Lung (tissue), 12 donors: ENCODE measurements around the gene PLEKHD1. TPM values are rescaled to one million over a fixed set of nuclear protein-coding genes. Genes with fewer than 3 reads are reported as not detected.

Source experiments
- ATAC-seq: fragments of 200-7000 bp; cut with Tn5 transposase; one replicate; pipeline ENCODE4 v1.9.1; 2020; ENCODE audit warnings: moderate number of reproducible peaks; ENCODE audit not compliant: insufficient read depth, low FRiP score
- DNase-seq, 3 donors: peaks; one replicate each; pipeline ENCODE4 v3.0.0-alpha.2; 2013 to 2017
- H3K27ac ChIP-seq, 2 donors: one replicate each; pipeline ENCODE4 v1.5.1; 2013; ENCODE audit warnings: mild to moderate bottlenecking in 2 of 2, moderate library complexity in 2 of 2, control low read depth in 1 of 2, inconsistent platforms in 1 of 2, low read depth in 1 of 2, low read length in 1 of 2
- H3K27me3 ChIP-seq, 3 donors: one replicate each; pipeline ENCODE4 v1.5.1; 2013; ENCODE audit warnings: low read length in 2 of 3; ENCODE audit not compliant: control insufficient read depth in 3 of 3, insufficient read depth in 3 of 3
- H3K36me3 ChIP-seq, 4 donors: one replicate each; pipeline ENCODE4 v1.5.1; 2013; ENCODE audit warnings: low read length in 4 of 4, mild to moderate bottlenecking in 1 of 4, moderate library complexity in 1 of 4; ENCODE audit not compliant: control insufficient read depth in 4 of 4, insufficient read depth in 4 of 4
- H3K4me1 ChIP-seq, 5 donors: one replicate each; pipeline ENCODE4 v1.5.1; 2013; ENCODE audit warnings: low read length in 5 of 5, mild to moderate bottlenecking in 2 of 5, moderate library complexity in 1 of 5; ENCODE audit not compliant: control insufficient read depth in 5 of 5, insufficient read depth in 5 of 5
- H3K4me3 ChIP-seq: one replicate; pipeline ENCODE4 v1.5.1; 2013; ENCODE audit warnings: mild to moderate bottlenecking, control low read depth, moderate library complexity
- H3K9ac ChIP-seq, 2 donors: one replicate each; pipeline ENCODE4 v1.5.1; 2013; ENCODE audit warnings: low read length in 2 of 2, control low read depth in 1 of 2; ENCODE audit not compliant: insufficient read depth in 1 of 2
- H3K9me3 ChIP-seq, 4 donors: one replicate each; pipeline ENCODE4 v1.5.1; 2013; ENCODE audit warnings: low read length in 3 of 4, mild to moderate bottlenecking in 1 of 4, moderate library complexity in 1 of 4; ENCODE audit not compliant: control insufficient read depth in 4 of 4, insufficient read depth in 3 of 4
- CTCF ChIP-seq: IDR thresholded peaks from 2 replicates; pipeline ENCODE4 v1.5.1; 2012; ENCODE audit warnings: mild to moderate bottlenecking; ENCODE audit errors: control extremely low read depth, extremely low read depth
- WGBS, 2 donors: extraction: QIAGEN DNeasy Blood & Tissue Kit; methylation state at CpG; one replicate each; pipeline ENCODE4 v1.1.7; 2013; 5-methylcytosine and 5-hydroxymethylcytosine counted together
- polyA plus RNA-seq, 2 donors: library from polyadenylated mRNA; stranded (reverse); fragments of 200-250 nt; gene quantifications; one replicate each; pipeline ENCODE4 v1.2.1, GENCODE V29; 2013
- total RNA-seq, 2 donors: library from RNA; depleted of rRNA in 1 of 2; stranded (reverse); fragments of >200 nt in 1 of 2; gene quantifications; one replicate each; pipeline ENCODE4 v1.2.1, GENCODE V29; 2014 to 2021
- donor health status: control.
- donor health status: control.
- donor health status: Bipolar disorder and iron deficiency.
- donor health status: healthy.
- donor health status: DM: yes; HTN: yes; CAD: no.

The PLEKHD1 gene
- total and polyA plus RNA-seq, 4 donors: 0.11 to 0.83 (median 0.33) TPM; not detected in 1

DNA sequence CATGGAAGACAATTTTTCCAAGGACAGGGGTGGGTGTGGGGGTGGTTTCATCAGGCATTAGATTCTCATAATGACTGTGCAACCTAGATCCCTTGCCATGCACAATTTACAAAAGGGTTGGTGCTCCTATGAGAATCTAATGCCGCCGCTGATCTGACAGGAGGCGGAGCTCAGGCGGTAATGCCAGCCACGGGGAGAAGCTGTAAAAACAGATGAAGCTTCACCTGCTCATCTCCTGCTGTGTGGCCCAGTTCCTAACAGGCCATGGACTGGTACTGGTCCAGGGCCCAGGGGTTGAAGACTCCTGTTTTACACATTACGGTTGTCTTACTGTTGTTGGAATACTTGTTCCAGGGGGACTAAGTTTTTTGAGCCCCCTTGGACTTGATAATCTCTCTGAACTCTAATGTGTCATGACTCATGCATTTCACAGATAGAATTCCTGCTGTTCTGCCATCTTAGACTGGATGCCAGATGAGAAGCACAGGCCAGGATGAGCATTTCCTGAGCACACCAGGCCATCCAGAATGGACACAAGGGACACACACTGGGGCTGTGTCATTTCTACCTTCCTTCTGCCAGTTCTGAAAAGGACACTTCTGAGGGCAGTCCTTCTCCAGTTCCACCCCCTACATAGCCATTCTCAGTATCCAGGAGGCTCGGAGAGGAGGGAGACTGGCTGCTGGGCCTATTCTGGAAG is 5.8 kb downstream of the PLEKHD1 start:
- WGBS, 2 donors: 85 to 90% methylated on average over 7 of the region's 7 CpGs
- H3K4me3 ChIP-seq: no peak overlapping the region
- H3K9ac ChIP-seq: no peak overlapping the region

DNA sequence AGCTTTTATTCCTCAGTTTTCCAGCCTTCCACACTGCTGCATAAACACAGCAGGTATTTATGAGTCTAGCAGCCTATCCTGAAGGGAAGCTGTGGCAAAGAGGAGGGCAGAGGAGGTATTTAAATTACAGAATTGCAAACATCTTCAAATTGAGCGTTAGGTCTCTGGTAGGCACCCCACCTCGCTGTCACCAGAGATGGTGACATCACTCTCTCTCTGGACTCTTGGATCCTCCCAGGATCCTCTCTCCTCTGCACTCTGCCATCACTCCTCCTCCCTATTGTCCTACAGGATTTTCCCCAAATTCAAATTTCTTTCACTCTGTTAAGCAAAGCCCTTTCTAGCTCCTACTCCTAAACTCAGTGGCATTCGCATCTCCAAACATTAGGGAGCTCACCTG is 6.7 kb downstream of the PLEKHD1 start:
- H3K36me3 ChIP-seq: no peaks in the 10 kb centered on the region
- ATAC-seq (no peak), DNase-seq (no peak)
- H3K27ac ChIP-seq: no peak overlapping the region
- peaks cover 0 to 14% (median 5%) of the 10 kb centered on the region in 3 donors for H3K27me3 ChIP-seq
- no peak overlapping the region for H3K9ac ChIP-seq
- WGBS, 2 donors: 88 to 91% methylated on average over 3 of the region's 3 CpGs
- no peaks in the 10 kb centered on the region for H3K4me1 ChIP-seq
- no peaks in the 10 kb centered on the region for H3K9me3 ChIP-seq
- H3K4me3 ChIP-seq: no peak overlapping the region
- TF ChIP-seq CTCF: no peak

More for the DNA sequence above, 5.8 kb downstream of the PLEKHD1 start:
- H3K9me3 ChIP-seq: no peaks in the 10 kb centered on the region
- no peak for DNase-seq
- no peaks in the 10 kb centered on the region for H3K36me3 ChIP-seq
- no peak for ATAC-seq
- peaks cover 0 to 23% (median 13%) of the 10 kb centered on the region in 3 donors for H3K27me3 ChIP-seq
- no peak overlapping the region for H3K27ac ChIP-seq
- TF ChIP-seq CTCF: no peak
- no peaks in the 10 kb centered on the region for H3K4me1 ChIP-seq

DNA sequence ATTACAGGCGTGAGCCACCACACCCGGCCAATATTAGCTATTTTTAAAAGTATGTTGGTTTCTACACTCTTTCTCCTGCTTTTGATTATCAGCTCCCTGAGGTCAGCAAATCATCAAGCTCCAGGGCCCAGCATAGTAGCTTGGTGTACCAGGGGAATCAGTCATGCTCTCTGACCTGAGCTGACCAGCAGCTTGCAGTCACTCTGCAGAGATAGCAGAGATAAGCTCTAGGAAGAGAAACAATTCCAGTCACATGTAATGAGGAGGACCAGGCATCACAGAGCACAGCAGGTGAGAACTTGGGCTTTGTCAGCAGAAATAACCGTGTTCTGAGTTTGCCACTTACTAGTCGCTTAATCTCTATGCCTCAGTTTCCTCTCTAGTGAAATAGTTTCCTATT is 8.5 kb downstream of the PLEKHD1 start:
- Histone ChIP-seq H3K9ac (no peak overlapping the region), H3K4me3 (no peak overlapping the region), H3K9me3 (no peaks in the 10 kb centered on the region), H3K27me3 (peaks cover 0 to 5% (median under 1%) of the 10 kb centered on the region in 3 donors), H3K4me1 (no peaks in the 10 kb centered on the region), H3K36me3 (no peaks in the 10 kb centered on the region), H3K27ac (no peak overlapping the region)
- no peak for DNase-seq
- WGBS, 2 donors: 83 to 92% methylated on average over 4 of the region's 4 CpGs
- no peak for TF ChIP-seq CTCF
- ATAC-seq: no peak

GRCh38 chr14:69493791-69494190 is 9.3 kb downstream of the PLEKHD1 start:
- H3K9ac ChIP-seq: no peak overlapping the region
- no peaks in the 10 kb centered on the region for H3K4me1 ChIP-seq
- DNase-seq (peak in 1 of 3 donors; percentile 17), ATAC-seq (no peak)
- no peak overlapping the region for H3K27ac ChIP-seq
- H3K9me3 ChIP-seq: no peaks in the 10 kb centered on the region
- TF ChIP-seq CTCF: no peak
- H3K36me3 ChIP-seq: no peaks in the 10 kb centered on the region
- WGBS, 2 donors: 57 to 72% methylated on average over 3 of the region's 3 CpGs
- no peak overlapping the region for H3K4me3 ChIP-seq
- peaks cover 0 to 5% (median 0%) of the 10 kb centered on the region in 3 donors for H3K27me3 ChIP-seq
